H1 (cell line): ENCODE data around the gene KIAA1755. TPM values are rescaled to one million over a fixed set of nuclear protein-coding genes. Genes with fewer than 3 reads are reported as not detected.

Experiments
- CTCF ChIA-PET: fragments of 300-600 bp; sonication (Branson Sonifier 250); formaldehyde crosslinking; loops from one replicate; lab custom pipeline; 2021; ENCODE audit not compliant: partially characterized antibody; lab: Charles Lee
- POLR2A ChIA-PET: fragments of 300-600 bp; sonication (Branson Sonifier 250); formaldehyde crosslinking; loops from one replicate; lab custom pipeline; 2021; ENCODE audit warnings: inconsistent platforms; ENCODE audit not compliant: partially characterized antibody; lab: Charles Lee
- DNase-seq, 2 experiments: peaks; one replicate each; pipeline versions ENCODE4 v3.0.0 to v3.0.0-alpha.2; 2010 to 2022; ENCODE audit warnings: low spot score in 2 of 2, low read depth in 1 of 2, mixed read lengths in 1 of 2
- FAIRE-seq: peaks from 2 replicates; lab custom pipeline; 2011; peaks lifted over from hg19 to GRCh38; lab: Jason Lieb, UNC
- H2AFZ ChIP-seq: 2 replicates; pipeline ENCODE4 v1.8.1; 2012; ENCODE audit warnings: low read length, inconsistent platforms
- H2AK5ac ChIP-seq: 2 replicates; pipeline ENCODE4 v1.6.1; 2013; ENCODE audit warnings: low read depth, low read length
- H2BK120ac ChIP-seq: replicated peaks from 2 replicates; pipeline ENCODE3; 2013; ENCODE audit warnings: low read depth, low read length, inconsistent platforms
- H2BK12ac ChIP-seq: 2 replicates; pipeline ENCODE4 v1.6.1; 2013; ENCODE audit warnings: low read depth, low read length
- H2BK15ac ChIP-seq: 2 replicates; pipeline ENCODE4 v1.6.1; 2013; ENCODE audit warnings: low read length
- H2BK20ac ChIP-seq: 2 replicates; pipeline ENCODE4 v1.6.1; 2013; ENCODE audit warnings: low read length
- H2BK5ac ChIP-seq: 2 replicates; pipeline ENCODE4 v1.6.1; 2013; ENCODE audit warnings: low read depth, low read length
- H3K14ac ChIP-seq: 2 replicates; pipeline ENCODE4 v1.6.1; 2013; ENCODE audit warnings: inconsistent platforms; ENCODE audit not compliant: insufficient read length
- H3K18ac ChIP-seq: 2 replicates; pipeline ENCODE4 v1.6.1; 2013; ENCODE audit warnings: low read length; ENCODE audit errors: extremely low read depth
- H3K23ac ChIP-seq: 2 replicates; pipeline ENCODE4 v1.6.1; 2013; ENCODE audit warnings: inconsistent platforms; ENCODE audit not compliant: insufficient read length
- H3K23me2 ChIP-seq: 2 replicates; pipeline ENCODE4 v1.6.1; 2013; ENCODE audit warnings: low read depth, low read length
- H3K27ac ChIP-seq: 2 replicates; pipeline ENCODE4 v1.6.1; 2011; ENCODE audit warnings: low read depth, low read length, inconsistent platforms
- H3K27me3 ChIP-seq, 4 experiments: replicated peaks in 1 of 4; 1 replicate in 1 of 4; 2 replicates in 3 of 4; pipeline versions ENCODE4 v1.6.1 to v1.8.1; 2011 to 2013; ENCODE audit warnings: low read length in 3 of 4, mild to moderate bottlenecking in 3 of 4, inconsistent platforms in 2 of 4, mixed read lengths in 2 of 4, moderate library complexity in 1 of 4; ENCODE audit not compliant: control insufficient read depth in 3 of 4, insufficient read depth in 3 of 4; ENCODE audit errors: extremely low read depth in 1 of 4
- H3K36me3 ChIP-seq, 4 experiments: 2 replicates each; pipeline versions ENCODE4 v1.6.1 to v1.8.1; 2011 to 2013; ENCODE audit warnings: mild to moderate bottlenecking in 4 of 4, low read length in 3 of 4, moderate library complexity in 2 of 4, control low read depth in 1 of 4, inconsistent platforms in 1 of 4; ENCODE audit not compliant: insufficient read depth in 4 of 4, control insufficient read depth in 2 of 4
- H3K4ac ChIP-seq: replicated peaks from 2 replicates; pipeline ENCODE3; 2013; ENCODE audit warnings: low read length, low read depth, mixed read lengths, inconsistent platforms; ENCODE audit not compliant: insufficient read length
- H3K4me1 ChIP-seq, 4 experiments: replicated peaks in 1 of 4; 1 replicate in 1 of 4; 2 replicates in 3 of 4; pipeline versions ENCODE4 v1.6.1 to v1.8.1; 2011 to 2013; ENCODE audit warnings: low read length in 3 of 4, inconsistent platforms in 2 of 4, mixed read lengths in 1 of 4; ENCODE audit not compliant: insufficient read depth in 4 of 4, control insufficient read depth in 3 of 4
- H3K4me2 ChIP-seq, 2 experiments: 2 replicates each; pipeline versions ENCODE4 v1.6.1 to v1.8.1; 2011 to 2013; ENCODE audit warnings: low read depth in 2 of 2, low read length in 2 of 2, control low read depth in 1 of 2, inconsistent platforms in 1 of 2, mild to moderate bottlenecking in 1 of 2; ENCODE audit not compliant: insufficient read depth in 1 of 2
- H3K4me3 ChIP-seq, 4 experiments: fragments of 200-600, 300-600 bp in 1 of 4; sonication (generic), shearing (Covaris generic), sonication (Bioruptor Twin) in 1 of 4; 2 replicates each; pipeline versions ENCODE4 v1.5.1 to v1.8.1; 2011 to 2016; ENCODE audit warnings: low read length in 4 of 4, low read depth in 3 of 4, control low read depth in 2 of 4, inconsistent platforms in 2 of 4, mild to moderate bottlenecking in 2 of 4, mixed read lengths in 1 of 4, moderate library complexity in 1 of 4; ENCODE audit not compliant: insufficient read depth in 2 of 4; ENCODE audit errors: extremely low read depth in 1 of 4
- H3K56ac ChIP-seq: replicated peaks from 2 replicates; pipeline ENCODE3; 2013; ENCODE audit warnings: low read depth, mild to moderate bottlenecking, mixed read lengths, low read length, inconsistent platforms; ENCODE audit not compliant: insufficient read length
- H3K79me1 ChIP-seq: 2 replicates; pipeline ENCODE4 v1.6.1; 2013; ENCODE audit warnings: low read depth, low read length, control low read depth
- H3K79me2 ChIP-seq, 2 experiments: 2 replicates each; pipeline versions ENCODE4 v1.6.1 to v1.8.1; 2012 to 2013; ENCODE audit warnings: low read length in 2 of 2, mild to moderate bottlenecking in 2 of 2, inconsistent platforms in 1 of 2; ENCODE audit not compliant: insufficient read depth in 2 of 2, control insufficient read depth in 1 of 2
- H3K9ac ChIP-seq, 4 experiments: replicated peaks in 1 of 4; 1 replicate in 1 of 4; 2 replicates in 3 of 4; pipeline versions ENCODE4 v1.6.1 to v1.8.1; 2011 to 2013; ENCODE audit warnings: low read depth in 3 of 4, low read length in 3 of 4, control low read depth in 2 of 4, mild to moderate bottlenecking in 2 of 4, moderate library complexity in 2 of 4, inconsistent platforms in 1 of 4; ENCODE audit errors: extremely low read depth in 1 of 4
- H3K9me3 ChIP-seq, 2 experiments: 2 replicates each; pipeline versions ENCODE4 v1.6.1 to v1.8.1; 2012 to 2013; ENCODE audit warnings: mild to moderate bottlenecking in 2 of 2, moderate library complexity in 2 of 2, control low read depth in 1 of 2, inconsistent platforms in 1 of 2, low read depth in 1 of 2, low read length in 1 of 2, mixed read lengths in 1 of 2; ENCODE audit not compliant: insufficient read depth in 2 of 2
- H4K20me1 ChIP-seq, 2 experiments: replicated peaks in 1 of 2; 2 replicates each; pipeline versions ENCODE3 to v1.8.1; 2011 to 2013; ENCODE audit warnings: inconsistent platforms in 2 of 2, low read length in 2 of 2, mild to moderate bottlenecking in 1 of 2; ENCODE audit not compliant: insufficient read depth in 2 of 2, control insufficient read depth in 1 of 2
- H4K5ac ChIP-seq: 2 replicates; pipeline ENCODE4 v1.6.1; 2013; ENCODE audit warnings: low read length, low read depth, mixed read lengths, inconsistent platforms; ENCODE audit not compliant: insufficient read length
- H4K8ac ChIP-seq: 2 replicates; pipeline ENCODE4 v1.8.0; 2013; ENCODE audit warnings: mild to moderate bottlenecking, moderate library complexity, low read length, inconsistent platforms; ENCODE audit not compliant: insufficient read depth; ENCODE audit errors: extremely low read depth
- H4K91ac ChIP-seq: replicated peaks from 2 replicates; pipeline ENCODE3; 2013; ENCODE audit warnings: low read length, mixed read lengths, inconsistent platforms; ENCODE audit not compliant: insufficient read length
- CHD1 ChIP-seq: IDR thresholded peaks from 2 replicates; pipeline ENCODE4 v1.6.1; 2012; ENCODE audit warnings: low read depth, low read length, improper control_type of control experiment
- EGR1 ChIP-seq: IDR thresholded peaks from 2 replicates; pipeline ENCODE4 v1.6.1; 2011; ENCODE audit warnings: low read depth, low read length, borderline replicate concordance
- FOSL1 ChIP-seq: IDR thresholded peaks from 2 replicates; pipeline ENCODE4 v1.6.1; 2011; ENCODE audit warnings: mild to moderate bottlenecking, low read depth, low read length, moderate library complexity; ENCODE audit not compliant: insufficient read depth
- GTF2F1 ChIP-seq: IDR thresholded peaks from 2 replicates; pipeline ENCODE4 v1.6.1; 2012; ENCODE audit warnings: low read depth, low read length, improper control_type of control experiment, borderline replicate concordance
- HDAC2 ChIP-seq, 2 experiments: fragments of 300-600 bp in 1 of 2; sonication (generic) in 1 of 2; IDR thresholded peaks; 2 replicates each; pipeline ENCODE4 v1.6.1; 2011 to 2012; ENCODE audit warnings: low read depth in 2 of 2, low read length in 2 of 2, mild to moderate bottlenecking in 2 of 2, moderate library complexity in 2 of 2, borderline replicate concordance in 1 of 2, inconsistent platforms in 1 of 2
- JUND ChIP-seq: IDR thresholded peaks from 2 replicates; pipeline ENCODE4 v1.6.1; 2011; ENCODE audit warnings: mild to moderate bottlenecking, improper control_type of control experiment, low read length
- KDM4A ChIP-seq: IDR thresholded peaks from one replicate; pipeline ENCODE4 v1.7.1; 2012; ENCODE audit warnings: low read depth, mild to moderate bottlenecking, moderate library complexity, low read length, inconsistent platforms; ENCODE audit not compliant: severe bottlenecking
- KDM5A ChIP-seq: fragments of 200-600 bp; IDR thresholded peaks from 2 replicates; pipeline ENCODE4 v1.7.1; 2012; ENCODE audit warnings: mild to moderate bottlenecking, low read length, inconsistent platforms, mixed read lengths
- RAD21 ChIP-seq, 2 experiments: IDR thresholded peaks in 1 of 2; conservative IDR thresholded peaks in 1 of 2; 2 replicates each; pipeline ENCODE4 v1.6.1; 2011; ENCODE audit warnings: low read depth in 2 of 2, low read length in 2 of 2, improper control_type of control experiment in 1 of 2, inconsistent platforms in 1 of 2, mild to moderate bottlenecking in 1 of 2, moderate library complexity in 1 of 2
- SP1 ChIP-seq: IDR thresholded peaks from 2 replicates; pipeline ENCODE4 v1.6.1; 2011; ENCODE audit warnings: low read depth, low read length
- SRF ChIP-seq: IDR thresholded peaks from 2 replicates; pipeline ENCODE4 v1.6.1; 2011; ENCODE audit warnings: mild to moderate bottlenecking, low read depth, low read length, moderate library complexity
- TAF7 ChIP-seq: optimal IDR thresholded peaks from 2 replicates; pipeline ENCODE3; 2011; ENCODE audit warnings: low read depth, mild to moderate bottlenecking, inconsistent platforms, low read length, moderate library complexity, borderline replicate concordance
- TCF12 ChIP-seq: IDR thresholded peaks from 2 replicates; pipeline ENCODE4 v1.6.1; 2011; ENCODE audit warnings: low read depth, mild to moderate bottlenecking, low read length
- WGBS, 2 experiments: shearing (Covaris generic) in 1 of 2; methylation state at CpG; one replicate each; pipeline versions ENCODE4 v1.1.6 to v1.1.7; 2013 to 2015; ENCODE audit warnings: low lambda C conversion rate in 2 of 2, mixed read lengths in 2 of 2, inconsistent platforms in 1 of 2, low coverage in 1 of 2, missing lambda C conversion rate in 1 of 2; ENCODE audit not compliant: insufficient replicate concordance in 2 of 2, insufficient coverage in 1 of 2, insufficient read length in 1 of 2; ENCODE audit errors: extremely low coverage in 1 of 2, missing lambda C conversion rate in 1 of 2; 5-methylcytosine and 5-hydroxymethylcytosine counted together
- polyA plus RNA-seq, 7 experiments: library from polyadenylated mRNA; depleted of rRNA in 3 of 7; stranded (reverse) in 5 of 7; unstranded in 2 of 7; fragments of >200 nt in 5 of 7; fragments of 200-250 nt in 2 of 7; gene quantifications; 1 replicate in 5 of 7; 2 replicates in 1 of 7; 4 replicates in 1 of 7; pipeline versions ENCODE4 v1.2.1 to v1.2.3, GENCODE V29; 2011 to 2013; ENCODE audit warnings: missing spikeins in 2 of 7, mixed read lengths in 2 of 7
- total RNA-seq: library from RNA; stranded (reverse); fragmentation: NEBNext Ultra II Directional; extraction: Animal tissue kit (Norgen Biotek cat#: 25700); gene quantifications from 2 replicates; pipeline ENCODE4 v1.2.1, GENCODE V29; 2021

Gene KIAA1755
- total and polyA plus RNA-seq, 2 of the 8 experiments (the other 6 are each of a cell fraction or from before 2014, with no cell fraction given), result 0.23 TPM; not detected in 1

DNA sequence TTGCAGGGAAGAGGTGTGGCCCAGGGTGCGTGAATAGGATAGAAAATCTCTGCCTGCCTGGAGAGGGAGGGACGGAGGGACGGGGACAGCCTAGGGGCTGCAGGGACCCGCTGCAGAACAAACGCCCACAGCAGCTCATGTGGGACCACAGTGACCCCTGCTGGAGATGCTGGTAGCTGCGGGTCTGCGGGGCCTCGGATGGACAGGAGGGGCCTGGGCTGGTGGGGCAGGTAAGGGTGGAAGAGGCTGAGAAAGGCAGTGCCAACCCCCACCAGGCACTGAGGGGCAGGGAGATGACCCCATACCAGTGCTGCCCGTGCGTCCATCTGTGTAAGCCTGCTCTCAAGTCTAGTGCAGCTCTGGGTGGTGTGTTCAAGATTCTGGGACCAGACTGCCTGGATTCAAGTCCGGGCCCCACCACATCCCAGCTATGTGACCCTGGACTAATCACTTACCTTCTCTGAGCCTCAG, 39.4 kb downstream of the KIAA1755 start:
- ChIA-PET CTCF (interaction anchor here (0.6 to 17.3 kb wide), 68 partner anchors 10 to 358 kb away, joined by 3 to 198 read pairs (median 5); partner anchors contain the start of genes BPI, KIAA1755 and TGM2), POLR2A (interaction anchor here (0.6 to 1.1 kb wide), 2 partner anchors 122 to 187 kb away, joined by 3 to 4 read pairs; partner anchors contain the start of gene RPRD1B)
- H3K4me1 ChIP-seq, result peaks cover 0 to 3% (median 0%) of the 10 kb centered on the region in 4 experiments; a peak in 3 of 7 replicates
- no peak overlapping the region for H2BK120ac ChIP-seq
- H3K23ac ChIP-seq, result no peak overlapping the region
- H2BK5ac ChIP-seq, result no peak overlapping the region
- no peak overlapping the region for H3K9ac ChIP-seq
- H3K27me3 ChIP-seq, result no peaks in the 10 kb centered on the region
- WGBS, 2 experiments, result 18% methylated on average over 11 of the region's 11 CpGs; no CpG with 5 or more reads in 1 of the 2 experiments
- H3K23me2 ChIP-seq, result no peaks in the 10 kb centered on the region
- peak overlapping the region in 1 of 2 experiments; percentile 41; a peak in 1 of 4 replicates for H3K4me2 ChIP-seq
- FAIRE-seq (peak; percentile 13), DNase-seq (peak; percentile 41 to 99)
- H3K4ac ChIP-seq, result no peak overlapping the region
- H2BK12ac ChIP-seq, result no peak overlapping the region
- no peak overlapping the region for H3K56ac ChIP-seq
- no peak overlapping the region for H2BK15ac ChIP-seq
- peak overlapping the region; percentile 43 for H4K8ac ChIP-seq
- no peak overlapping the region for H2BK20ac ChIP-seq
- H4K5ac ChIP-seq, result no peak overlapping the region
- H3K18ac ChIP-seq, result 0 out of 2 replicates have a peak overlapping the region, but pooled peaks have one; percentile 10
- no peak overlapping the region for H3K27ac ChIP-seq
- no peaks in the 10 kb centered on the region for H3K36me3 ChIP-seq
- no peaks in the 10 kb centered on the region for H4K20me1 ChIP-seq
- no peak overlapping the region for H3K14ac ChIP-seq
- no peak overlapping the region for H3K4me3 ChIP-seq
- H3K79me1 ChIP-seq, result no peaks in the 10 kb centered on the region
- no peaks in the 10 kb centered on the region for H3K79me2 ChIP-seq
- no peak overlapping the region for H2AK5ac ChIP-seq
- H2AFZ ChIP-seq, result no peak overlapping the region
- no peak overlapping the region for H4K91ac ChIP-seq
- H3K9me3 ChIP-seq, result no peaks in the 10 kb centered on the region
- TF ChIP-seq JUND (no peak), CHD1 (no peak), GTF2F1 (no peak), KDM4A (no peak), EGR1 (no peak), HDAC2 (IDR thresholded peaks at IDR 0.05; ENCODE audit: borderline replicate concordance in 1 of 2, low read depth in 2 of 2, low read length in 2 of 2) (no peak), TCF12 (no peak), KDM5A (no peak), SP1 (no peak), RAD21 (IDR thresholded peaks at IDR 0.05 in 1 of 2, conservative IDR thresholded peaks at IDR 0.05 in 1 of 2; ENCODE audit: low read depth in 2 of 2, low read length in 2 of 2) (peak; percentile 97 to 98), SRF (0 out of 2 replicates have a peak, but pooled peaks have one; percentile 3), TAF7 (no peak), FOSL1 (no peak)
